ENCODE measurements around the gene UNC5C. TPM values are rescaled to one million over a fixed set of nuclear protein-coding genes. Genes with fewer than 3 reads are reported as not detected.
A peak's percentile ranks its signal among the peaks of the same experiment; 100 is the strongest.

Gene UNC5C
- total and polyA plus RNA-seq, 2 donors from 2014 or later = 0.84 to 3.1 TPM

GRCh38 chr4:95505799-95506198 lies 43.0 kb downstream of the UNC5C start:
- Histone ChIP-seq H3K4me3 (ENCODE audit: low read length in 3 of 3) (no peak overlapping the region), H3K27me3 (ENCODE audit: control insufficient read depth, insufficient read depth, low read length) (no peaks in the 10 kb centered on the region), H3K27ac (ENCODE audit: low read depth in 2 of 2, low read length in 2 of 2) (no peak overlapping the region), H3K9ac (ENCODE audit: low read length in 3 of 3) (no peak overlapping the region), H3K4me1 (ENCODE audit: control insufficient read depth in 2 of 3, insufficient read depth in 2 of 3, low read depth in 1 of 3, low read length in 3 of 3) (no peaks in the 10 kb centered on the region), H3K36me3 (ENCODE audit: control insufficient read depth in 2 of 3, insufficient read depth in 3 of 3, low read length in 3 of 3) (no peaks in the 10 kb centered on the region), H3K9me3 (ENCODE audit: control insufficient read depth in 2 of 3, insufficient read depth in 1 of 3, low read length in 3 of 3) (no peaks in the 10 kb centered on the region)
- intact Hi-C loops (cut with DNase I) = no loop called here
- FAIRE-seq = no peak
- TF ChIP-seq CTCF (IDR thresholded peaks at IDR 0.05; ENCODE audit: borderline replicate concordance, extremely low read depth, insufficient read depth) = no peak
- DNase-seq = no peak

- H3K9ac ChIP-seq (ENCODE audit: low read length in 3 of 3) = no peak overlapping the region
- H3K4me1 ChIP-seq (ENCODE audit: control insufficient read depth in 2 of 3, insufficient read depth in 2 of 3, low read depth in 1 of 3, low read length in 3 of 3) = no peaks in the 10 kb centered on the region
- no peak for TF ChIP-seq CTCF (IDR thresholded peaks at IDR 0.05; ENCODE audit: borderline replicate concordance, extremely low read depth, insufficient read depth)
- H3K27ac ChIP-seq (ENCODE audit: low read depth in 2 of 2, low read length in 2 of 2) = no peak overlapping the region
- no peaks in the 10 kb centered on the region for H3K9me3 ChIP-seq (ENCODE audit: control insufficient read depth in 2 of 3, insufficient read depth in 1 of 3, low read length in 3 of 3)
- no peak overlapping the region for H3K4me3 ChIP-seq (ENCODE audit: low read length in 3 of 3)
- FAIRE-seq = no peak
- DNase-seq = no peak
- H3K27me3 ChIP-seq (ENCODE audit: control insufficient read depth, insufficient read depth, low read length) = no peaks in the 10 kb centered on the region
- H3K36me3 ChIP-seq (ENCODE audit: control insufficient read depth in 2 of 3, insufficient read depth in 3 of 3, low read length in 3 of 3) = no peaks in the 10 kb centered on the region
- intact Hi-C loops (cut with DNase I) = no loop called here
These were observed 43.6 kb downstream of the UNC5C start for GRCh38 chr4:95505151-95505550.

- no peak for DNase-seq
- Histone ChIP-seq H3K4me1 (ENCODE audit: control insufficient read depth in 2 of 3, insufficient read depth in 2 of 3, low read depth in 1 of 3, low read length in 3 of 3) (no peaks in the 10 kb centered on the region), H3K9me3 (ENCODE audit: control insufficient read depth in 2 of 3, insufficient read depth in 1 of 3, low read length in 3 of 3) (no peaks in the 10 kb centered on the region), H3K9ac (ENCODE audit: low read length in 3 of 3) (no peak overlapping the region), H3K27me3 (ENCODE audit: control insufficient read depth, insufficient read depth, low read length) (no peaks in the 10 kb centered on the region), H3K4me3 (ENCODE audit: low read length in 3 of 3) (no peak overlapping the region), H3K27ac (ENCODE audit: low read depth in 2 of 2, low read length in 2 of 2) (no peak overlapping the region), H3K36me3 (ENCODE audit: control insufficient read depth in 2 of 3, insufficient read depth in 3 of 3, low read length in 3 of 3) (no peaks in the 10 kb centered on the region)
- TF ChIP-seq CTCF (IDR thresholded peaks at IDR 0.05; ENCODE audit: borderline replicate concordance, extremely low read depth, insufficient read depth) = no peak
- FAIRE-seq = no peak
- intact Hi-C loops (cut with DNase I) = no loop called here
These were observed 44.3 kb downstream of the UNC5C start for GRCh38 chr4:95504501-95504900.

- Histone ChIP-seq H3K36me3 (ENCODE audit: control insufficient read depth in 2 of 3, insufficient read depth in 3 of 3, low read length in 3 of 3) (no peaks in the 10 kb centered on the region), H3K27me3 (ENCODE audit: control insufficient read depth, insufficient read depth, low read length) (no peaks in the 10 kb centered on the region), H3K27ac (ENCODE audit: low read depth in 2 of 2, low read length in 2 of 2) (no peak overlapping the region), H3K4me1 (ENCODE audit: control insufficient read depth in 2 of 3, insufficient read depth in 2 of 3, low read depth in 1 of 3, low read length in 3 of 3) (no peaks in the 10 kb centered on the region), H3K9ac (ENCODE audit: low read length in 3 of 3) (no peak overlapping the region), H3K4me3 (ENCODE audit: low read length in 3 of 3) (no peak overlapping the region), H3K9me3 (ENCODE audit: control insufficient read depth in 2 of 3, insufficient read depth in 1 of 3, low read length in 3 of 3) (no peaks in the 10 kb centered on the region)
- DNase-seq (peak in 1 of 5 donors; percentile 19), FAIRE-seq (no peak)
- intact Hi-C loops (cut with DNase I) = no loop called here
- TF ChIP-seq CTCF (IDR thresholded peaks at IDR 0.05; ENCODE audit: borderline replicate concordance, extremely low read depth, insufficient read depth) = no peak
These were observed 48.4 kb downstream of the UNC5C start for GRCh38 chr4:95500361-95500760.
